ENCODE data around the gene SCARF2. TPM values are rescaled to one million over a fixed set of nuclear protein-coding genes. Genes with fewer than 3 reads are reported as not detected.

SCARF2 gene
- total RNA-seq, 1 experiment from 2014 or later: 1.4 TPM

- Histone ChIP-seq H3K4me1 (ENCODE audit: insufficient read depth, low read length, poor library complexity, severe bottlenecking) (no peaks in the 10 kb centered on the region), H3K4me3 (ENCODE audit: low read depth, low read length, poor library complexity, severe bottlenecking) (no peak overlapping the region), H3K27me3 (replicated peaks; ENCODE audit: insufficient read depth, low read depth, low read length, poor library complexity) (no peaks in the 10 kb centered on the region), H3K36me3 (ENCODE audit: insufficient read depth, low read length, poor library complexity, severe bottlenecking) (no peaks in the 10 kb centered on the region), H3K9me3 (ENCODE audit: low read depth, low read length, poor library complexity, severe bottlenecking) (no peaks in the 10 kb centered on the region), H3K27ac (ENCODE audit: low read depth, low read length, poor library complexity, severe bottlenecking) (no peak overlapping the region)
- no TSS peak for BruUV-seq (replicated peaks)
- CTCF ChIA-PET: no interaction called here
- DNase-seq (ENCODE audit: low spot score): no peak
- intact Hi-C loops (cut with micrococcal nuclease; ENCODE audit: unreplicated experiment): no loop called here
- TF ChIP-seq, protein P1, sequence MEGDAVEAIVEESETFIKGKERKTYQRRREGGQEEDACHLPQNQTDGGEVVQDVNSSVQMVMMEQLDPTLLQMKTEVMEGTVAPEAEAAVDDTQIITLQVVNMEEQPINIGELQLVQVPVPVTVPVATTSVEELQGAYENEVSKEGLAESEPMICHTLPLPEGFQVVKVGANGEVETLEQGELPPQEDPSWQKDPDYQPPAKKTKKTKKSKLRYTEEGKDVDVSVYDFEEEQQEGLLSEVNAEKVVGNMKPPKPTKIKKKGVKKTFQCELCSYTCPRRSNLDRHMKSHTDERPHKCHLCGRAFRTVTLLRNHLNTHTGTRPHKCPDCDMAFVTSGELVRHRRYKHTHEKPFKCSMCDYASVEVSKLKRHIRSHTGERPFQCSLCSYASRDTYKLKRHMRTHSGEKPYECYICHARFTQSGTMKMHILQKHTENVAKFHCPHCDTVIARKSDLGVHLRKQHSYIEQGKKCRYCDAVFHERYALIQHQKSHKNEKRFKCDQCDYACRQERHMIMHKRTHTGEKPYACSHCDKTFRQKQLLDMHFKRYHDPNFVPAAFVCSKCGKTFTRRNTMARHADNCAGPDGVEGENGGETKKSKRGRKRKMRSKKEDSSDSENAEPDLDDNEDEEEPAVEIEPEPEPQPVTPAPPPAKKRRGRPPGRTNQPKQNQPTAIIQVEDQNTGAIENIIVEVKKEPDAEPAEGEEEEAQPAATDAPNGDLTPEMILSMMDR (conservative IDR thresholded peaks at IDR 0.05; ENCODE audit: low read depth, low read length): no peak
- no peak for TF ChIP-seq EZH2 (IDR thresholded peaks at IDR 0.05; ENCODE audit: borderline replicate concordance, low read depth, low read length, poor library complexity, severe bottlenecking)
- POLR2A ChIA-PET (ENCODE audit: low non-redundant PET): no interaction called here
Observed at GRCh38 chr22:20427945-20428417, 9.6 kb downstream of the SCARF2 start.

- BruUV-seq (replicated peaks): no TSS peak
- no peak for DNase-seq (ENCODE audit: low spot score)
- no peak overlapping the region for H3K4me3 ChIP-seq (ENCODE audit: low read depth, low read length, poor library complexity, severe bottlenecking)
- TF ChIP-seq, protein P1 (conservative IDR thresholded peaks at IDR 0.05; ENCODE audit: low read depth, low read length): no peak
- no peak for TF ChIP-seq EZH2 (IDR thresholded peaks at IDR 0.05; ENCODE audit: borderline replicate concordance, low read depth, low read length, poor library complexity, severe bottlenecking)
- POLR2A ChIA-PET (ENCODE audit: low non-redundant PET): no interaction called here
- no peak overlapping the region for H3K27ac ChIP-seq (ENCODE audit: low read depth, low read length, poor library complexity, severe bottlenecking)
- no peaks in the 10 kb centered on the region for H3K4me1 ChIP-seq (ENCODE audit: insufficient read depth, low read length, poor library complexity, severe bottlenecking)
- no peaks in the 10 kb centered on the region for H3K9me3 ChIP-seq (ENCODE audit: low read depth, low read length, poor library complexity, severe bottlenecking)
- no peaks in the 10 kb centered on the region for H3K36me3 ChIP-seq (ENCODE audit: insufficient read depth, low read length, poor library complexity, severe bottlenecking)
- intact Hi-C loops (cut with micrococcal nuclease; ENCODE audit: unreplicated experiment): no loop called here
- CTCF ChIA-PET: no interaction called here
- no peaks in the 10 kb centered on the region for H3K27me3 ChIP-seq (replicated peaks; ENCODE audit: insufficient read depth, low read depth, low read length, poor library complexity)
Observed at GRCh38 chr22:20427104-20427944, 10.3 kb downstream of the SCARF2 start.

DNA sequence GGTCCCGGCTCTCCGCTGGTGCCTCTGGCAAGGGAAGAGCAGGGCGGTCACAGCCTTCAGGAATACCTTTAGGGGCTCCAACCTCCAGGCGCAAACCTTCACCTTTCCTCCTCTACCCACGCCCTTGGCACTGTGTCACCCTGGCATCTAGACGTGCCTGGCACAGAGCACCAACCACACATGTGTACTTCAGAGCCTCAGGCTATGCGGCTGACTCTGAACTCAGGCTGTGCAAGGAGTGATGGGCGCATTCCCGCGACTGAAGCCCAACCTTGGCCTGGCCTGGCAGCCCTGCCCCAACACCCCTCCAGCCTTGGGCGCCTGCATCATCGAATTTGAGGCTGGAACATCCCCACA is 11.4 kb downstream of the SCARF2 start:
- POLR2A ChIA-PET (ENCODE audit: low non-redundant PET): no interaction called here
- no peak overlapping the region for H3K27ac ChIP-seq (ENCODE audit: low read depth, low read length, poor library complexity, severe bottlenecking)
- H3K36me3 ChIP-seq (ENCODE audit: insufficient read depth, low read length, poor library complexity, severe bottlenecking): no peaks in the 10 kb centered on the region
- CTCF ChIA-PET: no interaction called here
- H3K4me3 ChIP-seq (ENCODE audit: low read depth, low read length, poor library complexity, severe bottlenecking): no peak overlapping the region
- no peaks in the 10 kb centered on the region for H3K27me3 ChIP-seq (replicated peaks; ENCODE audit: insufficient read depth, low read depth, low read length, poor library complexity)
- no TSS peak for BruUV-seq (replicated peaks)
- no peak for TF ChIP-seq EZH2 (IDR thresholded peaks at IDR 0.05; ENCODE audit: borderline replicate concordance, low read depth, low read length, poor library complexity, severe bottlenecking)
- TF ChIP-seq, protein P1 (conservative IDR thresholded peaks at IDR 0.05; ENCODE audit: low read depth, low read length): no peak
- intact Hi-C loops (cut with micrococcal nuclease; ENCODE audit: unreplicated experiment): no loop called here
- DNase-seq (ENCODE audit: low spot score): no peak
- H3K9me3 ChIP-seq (ENCODE audit: low read depth, low read length, poor library complexity, severe bottlenecking): no peaks in the 10 kb centered on the region
- no peaks in the 10 kb centered on the region for H3K4me1 ChIP-seq (ENCODE audit: insufficient read depth, low read length, poor library complexity, severe bottlenecking)
